H1 (cell line): ENCODE results near the gene SAT2. TPM values are rescaled to one million over a fixed set of nuclear protein-coding genes. Genes with fewer than 3 reads are reported as not detected.

Experiments used
- CBX8 ChIP-seq: fragments of 300-800, 300-1000 bp; sonication (generic); IDR thresholded peaks from 2 replicates; pipeline ENCODE4 v1.7.1; 2016; ENCODE audit warnings: low read depth, low read length, borderline replicate concordance
- MAX ChIP-seq: IDR thresholded peaks from 2 replicates; pipeline ENCODE4 v1.6.1; 2012; ENCODE audit warnings: inconsistent platforms
- POLR2AphosphoS5 ChIP-seq: IDR thresholded peaks from 2 replicates; pipeline ENCODE4 v1.6.1; 2011; ENCODE audit warnings: low read depth, low read length
- polyA plus RNA-seq, 7 experiments: library from polyadenylated mRNA; depleted of rRNA in 3 of 7; stranded (reverse) in 5 of 7; unstranded in 2 of 7; fragments of >200 nt in 5 of 7; fragments of 200-250 nt in 2 of 7; gene quantifications; 1 replicate in 5 of 7; 2 replicates in 1 of 7; 4 replicates in 1 of 7; pipeline versions ENCODE4 v1.2.1 to v1.2.3, GENCODE V29; 2011 to 2013; ENCODE audit warnings: missing spikeins in 2 of 7, mixed read lengths in 2 of 7
- total RNA-seq: library from RNA; stranded (reverse); fragmentation: NEBNext Ultra II Directional; extraction: Animal tissue kit (Norgen Biotek cat#: 25700); gene quantifications from 2 replicates; pipeline ENCODE4 v1.2.1, GENCODE V29; 2021

SAT2 gene
- total and polyA plus RNA-seq, 2 of the 8 experiments (the other 6 are each of a cell fraction or from before 2014, with no cell fraction given): 36.4 to 72.3 TPM

DNA sequence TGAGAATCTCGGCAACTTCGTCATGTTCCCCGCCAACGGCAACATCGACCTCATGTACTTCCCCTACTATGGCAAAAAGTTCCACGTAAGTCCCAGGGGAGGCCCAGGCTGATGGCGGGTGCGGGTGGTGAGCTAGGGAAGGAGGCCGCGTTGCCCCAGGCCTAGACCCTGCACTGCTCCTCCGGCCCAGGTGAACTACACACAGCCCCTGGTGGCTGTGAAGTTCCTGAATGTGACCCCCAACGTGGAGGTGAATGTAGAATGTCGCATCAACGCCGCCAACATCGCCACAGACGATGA is 27.9 kb upstream of the SAT2 start (continued):
- TF ChIP-seq CBX8 (no peak), MAX (no peak), POLR2AphosphoS5 (no peak)
